ENCODE results near the gene ZNF682. TPM values are rescaled to one million over a fixed set of nuclear protein-coding genes. Genes with fewer than 3 reads are reported as not detected.
A peak's percentile ranks its signal among the peaks of the same experiment; 100 is the strongest.
"Not testable (repeated sequence)": the region's sequence is repeated elsewhere in the genome, so short reads cannot be mapped to it uniquely, and the experiment has no call there.

The ZNF682 gene
- total RNA-seq, 1 donor from 2014 or later = 1.1 TPM

- Histone ChIP-seq H3K9me3 (no peaks in the 10 kb centered on the region), H3K4me1 (peaks cover 0 to 6% of the 10 kb centered on the region in 2 donors), H3K36me3 (peaks cover 0 to 13% of the 10 kb centered on the region in 2 donors), H3K27ac (no peak overlapping the region), H3K4me3 (no peak overlapping the region), H3K27me3 (no peaks in the 10 kb centered on the region)
- DNase-seq (ENCODE audit: low spot score in 2 of 2) = no peak
- no peak for TF ChIP-seq CTCF (IDR thresholded peaks at IDR 0.05)
- intact Hi-C loops (cut with DNase I) = loop anchor here (5.0 kb wide), 1 partner anchor 374 kb away; the partner anchor contains the start of gene ATP13A1
These were observed 3.4 kb downstream of the ZNF682 start for GRCh38 chr19:20035935-20036334.

GRCh38 chr19:20028611-20029010, 10.7 kb downstream of the ZNF682 start:
- intact Hi-C loops (cut with DNase I) = no loop called here
- H3K9me3 ChIP-seq = no peaks in the 10 kb centered on the region

GRCh38 chr19:20005741-20006140, 33.6 kb downstream of the ZNF682 start:
- no peak overlapping the region for H3K4me3 ChIP-seq
- no peak for TF ChIP-seq CTCF (IDR thresholded peaks at IDR 0.05)
- intact Hi-C loops (cut with DNase I) = no loop called here
- no peak overlapping the region for H3K27ac ChIP-seq
- peaks cover 24 to 93% of the 10 kb centered on the region in 2 donors for H3K9me3 ChIP-seq
- H3K36me3 ChIP-seq = peaks cover 14 to 51% of the 10 kb centered on the region in 2 donors
- H3K4me1 ChIP-seq = no peaks in the 10 kb centered on the region
- no peaks in the 10 kb centered on the region for H3K27me3 ChIP-seq
- no peak for DNase-seq (ENCODE audit: low spot score in 2 of 2)

More at GRCh38 chr19:20028611-20029010, 10.7 kb downstream of the ZNF682 start:
- no peak for TF ChIP-seq CTCF (IDR thresholded peaks at IDR 0.05)
- DNase-seq (ENCODE audit: low spot score in 2 of 2) = no peak
- H3K4me3 ChIP-seq = no peak overlapping the region
- no peaks in the 10 kb centered on the region for H3K27me3 ChIP-seq
- peaks cover 14 to 37% of the 10 kb centered on the region in 2 donors for H3K36me3 ChIP-seq
- H3K27ac ChIP-seq = no peak overlapping the region
- H3K4me1 ChIP-seq = no peaks in the 10 kb centered on the region

GRCh38 chr19:19997656-19998268, 41.5 kb downstream of the ZNF682 start:
- peak; percentile 30 to 71 (median 39) for TF ChIP-seq CTCF (IDR thresholded peaks at IDR 0.05)
- Histone ChIP-seq H3K36me3 (no peaks in the 10 kb centered on the region), H3K4me3 (no peak overlapping the region), H3K4me1 (no peaks in the 10 kb centered on the region), H3K27me3 (no peaks in the 10 kb centered on the region), H3K27ac (no peak overlapping the region), H3K9me3 (peaks cover 0 to 27% of the 10 kb centered on the region in 2 donors)
- intact Hi-C loops (cut with DNase I) = no loop called here
- no peak for DNase-seq (ENCODE audit: low spot score in 2 of 2)

- intact Hi-C loops (cut with DNase I) = no loop called here
- H3K27me3 ChIP-seq = no peaks in the 10 kb centered on the region
- TF ChIP-seq CTCF (IDR thresholded peaks at IDR 0.05) = no peak
- H3K9me3 ChIP-seq = peaks cover 9 to 15% of the 10 kb centered on the region in 2 donors
- no peak overlapping the region for H3K27ac ChIP-seq
- DNase-seq (ENCODE audit: low spot score in 2 of 2) = no peak
- no peaks in the 10 kb centered on the region for H3K36me3 ChIP-seq
- H3K4me3 ChIP-seq = no peak overlapping the region
- H3K4me1 ChIP-seq = no peaks in the 10 kb centered on the region
These were observed 72.4 kb downstream of the ZNF682 start for GRCh38 chr19:19966862-19967261.

GRCh38 chr19:19966126-19966525, 73.2 kb downstream of the ZNF682 start:
- H3K9me3 ChIP-seq = peaks cover 9 to 15% of the 10 kb centered on the region in 2 donors
- intact Hi-C loops (cut with DNase I); H3K4me1 ChIP-seq; H3K36me3 ChIP-seq; H3K27ac ChIP-seq; H3K4me3 ChIP-seq; H3K27me3 ChIP-seq; DNase-seq (ENCODE audit: low spot score in 2 of 2): not testable (repeated sequence)

All from ascending aorta (tissue), 2 donors.